Gastrocnemius medialis (tissue), 4 donors: Measurements from ENCODE around the gene ARMC2. TPM values are rescaled to one million over a fixed set of nuclear protein-coding genes. Genes with fewer than 3 reads are reported as not detected.

Experiments used
- ATAC-seq, 2 donors: fragments of 150-250 bp; one replicate each; pipeline ENCODE4 v1.9.1; 2016
- DNase-seq, 2 donors: peaks; one replicate each; pipeline ENCODE4 v3.0.0-alpha.2; 2019
- H3K27ac ChIP-seq, 4 donors: fragments of 200-600 bp; sonication (generic); 1 replicate in 1 of 4; 2 replicates in 3 of 4; pipeline ENCODE4 v1.5.1; 2016 to 2018; ENCODE audit warnings: mild to moderate bottlenecking in 2 of 4, moderate library complexity in 1 of 4
- H3K27me3 ChIP-seq, 3 donors: fragments of 200-600 bp; sonication (generic) in 2 of 3; 1 replicate in 1 of 3; 2 replicates in 2 of 3; pipeline versions ENCODE4 v1.5.1 to v1.6.0; 2016 to 2019; ENCODE audit warnings: mild to moderate bottlenecking in 1 of 3, moderate library complexity in 1 of 3
- H3K36me3 ChIP-seq, 2 donors: fragments of 200-600 bp; sonication (generic) in 1 of 2; one replicate each; pipeline ENCODE4 v1.5.1; 2017 to 2018
- H3K4me1 ChIP-seq, 2 donors: fragments of 200-600 bp; sonication (generic) in 1 of 2; one replicate each; pipeline ENCODE4 v1.5.1; 2016 to 2017; ENCODE audit warnings: mild to moderate bottlenecking in 2 of 2
- H3K4me3 ChIP-seq, 4 donors: fragments of 200-600 bp; sonication (generic) in 3 of 4; 1 replicate in 1 of 4; 2 replicates in 3 of 4; pipeline ENCODE4 v1.5.1; 2016 to 2019; ENCODE audit warnings: mild to moderate bottlenecking in 2 of 4
- H3K9me3 ChIP-seq, 3 donors: fragments of 200-600 bp; sonication (generic) in 2 of 3; 1 replicate in 1 of 3; 2 replicates in 2 of 3; pipeline ENCODE4 v1.5.1; 2016 to 2019
- CTCF ChIP-seq, 5 experiments: fragments of 450-650 bp in 3 of 5; fragments of 200-600 bp in 2 of 5; sonication (generic) in 2 of 5; IDR thresholded peaks in 4 of 5; conservative IDR thresholded peaks in 1 of 5; 1 replicate in 4 of 5; 2 replicates in 1 of 5; pipeline ENCODE4 v1.5.1; 2016 to 2019; ENCODE audit warnings: antibody characterized with exemption in 5 of 5, mild to moderate bottlenecking in 3 of 5, moderate library complexity in 3 of 5
- POLR2A ChIP-seq, 2 donors: fragments of 450-650 bp; IDR thresholded peaks; one replicate each; pipeline ENCODE4 v1.6.1; 2017; ENCODE audit warnings: antibody characterized with exemption in 2 of 2, mild to moderate bottlenecking in 2 of 2, moderate library complexity in 2 of 2
- in situ Hi-C, 4 donors: fragments of 200-750 bp; cut with MboI; loops; one replicate each; pipeline versions ENCODE4 v1.15.0 to v1.8.0; 2017; ENCODE audit warnings: low sequenced_read_pairs in 4 of 4
- intact Hi-C: fragments of 100-400 bp; cut with DNase I; formaldehyde crosslinking; loops from one replicate; pipeline ENCODE4 v1.15.1; 2023; ENCODE audit warnings: low total_unique reads
- total RNA-seq, 4 donors: library from RNA; depleted of rRNA; stranded (reverse); fragments of >200 nt; gene quantifications; one replicate each; pipeline versions ENCODE4 v1.1.0 to v1.2.3, GENCODE V29; 2016

Gene ARMC2
- total RNA-seq, 4 donors from 2014 or later: 0.20 to 1.8 (median 0.56) TPM

GRCh38 chr6:108914235-108915022, 66.2 kb downstream of the ARMC2 start:
- intact Hi-C loops: no loop called here

GRCh38 chr6:108915258-108915657, 67.0 kb downstream of the ARMC2 start:
- no peak for TF ChIP-seq POLR2A (IDR thresholded peaks at IDR 0.05)
- TF ChIP-seq CTCF (IDR thresholded peaks at IDR 0.05 in 4 of 5, conservative IDR thresholded peaks at IDR 0.05 in 1 of 5): no peak
- Histone ChIP-seq H3K9me3 (no peaks in the 10 kb centered on the region), H3K36me3 (no peaks in the 10 kb centered on the region), H3K4me3 (no peak overlapping the region), H3K4me1 (no peaks in the 10 kb centered on the region), H3K27ac (no peak overlapping the region), H3K27me3 (no peaks in the 10 kb centered on the region)
- no peak for ATAC-seq
- in situ Hi-C loops (no loop called here), intact Hi-C loops (no loop called here)
- no peak for DNase-seq

More at GRCh38 chr6:108914235-108915022, 66.2 kb downstream of the ARMC2 start:
- Histone ChIP-seq H3K4me1 (no peaks in the 10 kb centered on the region), H3K27me3 (no peaks in the 10 kb centered on the region), H3K9me3 (no peaks in the 10 kb centered on the region), H3K36me3 (no peaks in the 10 kb centered on the region), H3K4me3 (no peak overlapping the region), H3K27ac (no peak overlapping the region)
- TF ChIP-seq POLR2A (IDR thresholded peaks at IDR 0.05): no peak
- TF ChIP-seq CTCF (IDR thresholded peaks at IDR 0.05 in 4 of 5, conservative IDR thresholded peaks at IDR 0.05 in 1 of 5): peak in 2 of 5 experiments; percentile 33 to 48
- in situ Hi-C loops: no loop called here
- DNase-seq (no peak), ATAC-seq (peak in 1 of 2 donors; percentile 16)

GRCh38 chr6:108916026-108916686, 67.9 kb downstream of the ARMC2 start:
- H3K27me3 ChIP-seq: no peaks in the 10 kb centered on the region
- TF ChIP-seq POLR2A (IDR thresholded peaks at IDR 0.05) (no peak), CTCF (IDR thresholded peaks at IDR 0.05 in 4 of 5, conservative IDR thresholded peaks at IDR 0.05 in 1 of 5) (no peak)
- peaks cover 6 to 8% of the 10 kb centered on the region in 2 donors for H3K4me1 ChIP-seq
- no peaks in the 10 kb centered on the region for H3K36me3 ChIP-seq
- DNase-seq (no peak), ATAC-seq (no peak)
- H3K27ac ChIP-seq: no peak overlapping the region
- H3K4me3 ChIP-seq: no peak overlapping the region
- intact Hi-C loops (no loop called here), in situ Hi-C loops (no loop called here)
- H3K9me3 ChIP-seq: no peaks in the 10 kb centered on the region

GRCh38 chr6:108920751-108921150, 72.5 kb downstream of the ARMC2 start:
- Histone ChIP-seq H3K27ac (peak overlapping the region; percentile 54 to 64 (median 62)), H3K36me3 (no peaks in the 10 kb centered on the region), H3K9me3 (no peaks in the 10 kb centered on the region), H3K4me3 (no peak overlapping the region), H3K27me3 (no peaks in the 10 kb centered on the region), H3K4me1 (peaks cover 15 to 22% of the 10 kb centered on the region in 2 donors)
- DNase-seq (no peak), ATAC-seq (no peak)
- TF ChIP-seq POLR2A (IDR thresholded peaks at IDR 0.05) (no peak), CTCF (IDR thresholded peaks at IDR 0.05 in 4 of 5, conservative IDR thresholded peaks at IDR 0.05 in 1 of 5) (no peak)
- intact Hi-C loops: loop anchor here (5.0 kb wide), 1 partner anchor 1428 kb away; the partner anchor contains the start of gene SOBP
- in situ Hi-C loops: no loop called here
